GM21619 (cell line): ENCODE results near the gene SPATS1.
"Not testable (repeated sequence)": the region's sequence is repeated elsewhere in the genome, so short reads cannot be mapped to it uniquely, and the experiment has no call there.

ENCODE experiments used
- ATAC-seq: cut with Tn5 transposase; IDR thresholded peaks from one replicate; pipeline ENCODE4 v1.9.1; 2021; ENCODE audit not compliant: unreplicated experiment

SPATS1 gene

DNA sequence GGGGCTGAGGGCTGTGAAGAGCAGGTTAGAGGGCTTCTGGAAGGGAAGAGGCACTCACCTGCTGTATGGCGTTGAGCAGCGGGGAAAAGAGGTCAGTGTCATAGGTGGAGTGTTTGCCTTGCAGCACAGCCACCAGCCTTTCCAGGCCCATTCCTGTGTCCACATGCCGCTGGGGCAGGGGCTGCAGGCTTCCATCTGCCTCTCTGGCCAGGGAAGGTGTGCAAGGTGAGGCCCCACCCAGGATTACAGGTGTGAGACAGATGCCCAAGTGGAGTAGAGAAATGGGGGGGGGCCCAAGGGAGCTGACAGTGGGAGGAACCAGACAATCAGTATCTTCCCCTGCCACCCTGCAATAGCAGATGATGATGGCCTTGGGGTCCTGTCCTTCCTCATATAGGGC, 32.2 kb upstream of the SPATS1 start:
- no peak for ATAC-seq

GRCh38 chr6:44311304-44311703, 31.1 kb upstream of the SPATS1 start:
- ATAC-seq = no peak

DNA sequence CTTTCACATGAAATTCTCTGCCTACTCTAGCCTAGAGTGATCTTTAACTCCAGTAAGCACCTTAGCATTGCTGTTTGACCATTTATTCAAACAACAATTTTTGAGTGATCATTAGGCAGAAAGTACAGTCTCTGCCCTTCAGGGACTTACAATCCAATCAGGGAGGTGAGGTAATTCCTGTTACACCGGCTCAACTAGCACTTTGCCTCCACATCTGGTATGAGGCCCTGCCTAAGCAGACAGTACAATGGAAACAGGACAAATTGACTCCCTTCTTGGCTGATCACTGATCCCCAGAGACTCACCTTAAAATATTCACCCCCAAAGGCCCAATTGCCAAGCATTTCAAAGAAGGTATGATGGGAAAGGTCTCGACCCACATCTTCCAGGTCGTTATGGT, 30.7 kb upstream of the SPATS1 start:
- ATAC-seq = no peak

DNA sequence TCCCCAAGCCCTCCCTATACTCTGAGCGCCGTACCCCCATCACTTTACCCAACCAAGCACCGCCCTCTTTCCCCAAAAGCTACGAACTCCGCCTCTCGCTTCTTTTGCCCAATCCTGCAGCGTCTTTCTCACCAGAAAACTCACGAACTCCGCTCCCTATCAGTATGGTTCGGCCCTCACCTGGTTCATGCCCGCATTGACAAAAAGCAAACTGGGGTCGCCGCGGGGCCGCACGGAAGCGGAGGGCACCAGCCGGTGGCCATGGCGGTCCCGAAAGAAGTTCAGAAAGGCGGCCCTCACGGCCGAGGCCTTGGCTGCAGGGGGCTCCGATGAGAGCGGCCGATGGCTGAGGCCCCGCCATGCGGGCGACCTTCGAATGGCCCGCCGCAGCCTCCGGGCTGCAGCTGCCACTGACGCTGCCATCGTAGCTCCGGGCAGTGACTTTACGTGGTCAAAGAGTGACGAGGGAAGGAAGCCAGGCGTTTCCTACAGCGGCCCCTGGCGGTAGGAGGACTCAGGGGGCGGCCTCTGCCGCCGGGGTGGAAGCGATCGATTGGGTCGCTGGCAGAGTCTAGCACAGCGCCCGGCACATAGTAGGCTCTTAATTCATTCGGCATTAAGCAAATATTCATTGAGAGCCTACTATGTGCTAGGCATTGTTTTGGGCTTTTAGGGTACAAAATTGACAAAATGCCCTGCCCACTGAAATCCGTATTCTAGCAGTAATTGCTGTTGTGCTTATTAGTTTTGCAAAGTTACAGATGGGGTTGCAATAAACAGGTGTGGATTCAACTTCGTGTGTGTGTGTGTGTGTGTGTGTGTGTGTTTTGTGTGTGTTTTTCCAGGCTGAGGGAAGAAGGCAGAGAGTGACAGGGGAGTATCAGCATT, 29.3 kb upstream of the SPATS1 start, which contains the start of gene AARS2:
TSS of gene AARS2 (minus strand) at position 447 of the 888 bp plus-strand sequence. CDS start at position 423, 24 bp downstream.
- ATAC-seq = peak; percentile 95

GRCh38 chr6:44314657-44315056, 27.8 kb upstream of the SPATS1 start:
- ATAC-seq = not testable (repeated sequence)

DNA sequence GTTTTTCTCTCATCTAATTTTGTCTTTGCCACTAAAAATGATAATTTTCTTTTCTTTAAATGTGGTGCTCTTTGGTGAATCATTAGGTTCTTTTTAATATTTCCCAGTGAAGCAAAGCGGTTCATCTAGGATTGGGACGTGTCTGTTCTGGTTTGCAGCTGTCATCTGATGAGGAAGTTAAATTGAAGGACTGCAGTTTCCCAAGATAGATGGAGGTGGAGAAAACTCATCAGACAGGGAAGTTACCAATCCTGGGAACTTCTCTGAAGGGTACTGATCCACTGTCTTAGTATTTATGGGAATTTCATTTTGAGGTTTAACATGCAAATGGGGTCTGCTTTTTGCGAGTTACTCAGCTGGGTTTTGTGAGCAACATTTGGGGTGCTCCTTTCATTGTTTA, 26.9 kb upstream of the SPATS1 start:
- ATAC-seq = no peak

GRCh38 chr6:44315951-44316350, 26.5 kb upstream of the SPATS1 start:
- no peak for ATAC-seq

GRCh38 chr6:44316481-44316880, 26.0 kb upstream of the SPATS1 start:
- ATAC-seq = no peak

- not testable (repeated sequence) for ATAC-seq
Measured at GRCh38 chr6:44317136-44317631, 25.3 kb upstream of the SPATS1 start.

GRCh38 chr6:44321210-44321609, 21.2 kb upstream of the SPATS1 start:
- no peak for ATAC-seq

GRCh38 chr6:44327096-44327495, 15.4 kb upstream of the SPATS1 start:
- ATAC-seq = no peak

DNA sequence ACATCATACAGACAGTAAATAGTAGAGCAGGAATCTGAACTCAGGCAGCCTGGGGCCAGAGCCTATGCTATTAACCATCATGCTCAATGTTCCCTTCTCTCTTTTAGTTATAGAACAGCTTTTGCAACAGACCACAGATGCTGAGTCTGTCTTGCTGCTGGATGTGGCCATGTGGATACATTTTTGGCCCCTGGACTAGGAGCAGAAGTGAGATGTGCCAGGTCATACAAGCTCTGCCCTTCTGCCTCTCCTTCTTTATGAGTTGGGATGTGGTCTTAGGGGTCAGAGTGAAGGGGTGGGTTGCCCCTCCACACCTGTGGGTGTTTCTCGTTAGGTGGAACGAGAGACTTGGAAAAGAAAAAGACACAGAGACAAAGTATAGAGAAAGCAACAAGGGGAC, 14.7 kb upstream of the SPATS1 start:
- no peak for ATAC-seq

- not testable (repeated sequence) for ATAC-seq
Measured at GRCh38 chr6:44328203-44328602, 14.2 kb upstream of the SPATS1 start.

DNA sequence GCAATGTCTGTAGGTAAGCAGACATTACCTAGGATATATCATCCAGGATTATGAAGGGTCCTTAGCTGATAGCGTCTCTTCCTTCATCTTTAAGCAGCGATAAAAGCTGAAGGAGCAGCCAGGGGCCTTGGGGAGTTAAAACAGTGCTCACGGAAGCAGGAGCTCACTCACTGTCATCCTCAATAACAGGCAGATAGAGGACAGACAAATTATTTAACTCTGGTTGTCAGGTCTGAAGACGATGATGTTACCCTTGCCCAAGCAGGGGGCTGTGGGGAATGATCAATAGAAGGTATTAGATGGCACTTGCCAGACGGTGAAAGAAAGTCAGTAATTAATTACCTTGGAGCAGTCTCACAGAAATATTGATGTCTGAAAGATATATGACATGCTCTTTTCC, 12.6 kb upstream of the SPATS1 start:
- no peak for ATAC-seq

- ATAC-seq = no peak
Measured at GRCh38 chr6:44332585-44332984, 9.9 kb upstream of the SPATS1 start.

DNA sequence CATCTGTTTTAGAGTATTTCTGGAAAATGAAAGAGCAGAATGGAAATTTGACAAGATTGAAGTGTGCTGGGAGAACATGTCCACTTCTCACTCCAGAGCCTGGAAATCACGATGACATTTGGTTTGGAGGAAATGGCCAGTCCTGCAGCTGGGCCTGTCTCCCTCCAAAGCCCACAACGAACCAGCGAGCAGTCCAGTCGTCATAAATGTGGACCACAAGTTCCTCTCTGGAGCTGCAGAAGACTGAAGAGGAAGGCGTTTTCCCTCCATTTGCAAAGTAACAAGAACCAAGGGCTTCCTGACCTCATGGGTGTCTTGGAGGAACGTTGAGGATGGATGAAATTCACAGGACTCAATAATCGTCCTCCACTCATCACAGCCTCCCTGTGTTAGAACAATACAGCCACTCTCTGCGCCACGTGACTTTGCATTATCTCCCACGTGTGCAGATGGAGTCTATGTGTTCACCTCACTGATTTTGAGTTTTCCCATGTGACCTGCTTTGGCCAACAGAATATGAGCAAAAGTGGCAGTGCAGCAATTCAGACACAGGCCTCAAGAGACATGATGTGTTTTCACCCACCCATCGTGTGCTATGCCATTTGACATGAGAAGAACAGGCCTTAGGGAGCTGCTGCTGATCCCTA, 9.1 kb upstream of the SPATS1 start:
- no peak for ATAC-seq

- ATAC-seq = no peak
Measured at GRCh38 chr6:44333942-44334341, 8.5 kb upstream of the SPATS1 start.

DNA sequence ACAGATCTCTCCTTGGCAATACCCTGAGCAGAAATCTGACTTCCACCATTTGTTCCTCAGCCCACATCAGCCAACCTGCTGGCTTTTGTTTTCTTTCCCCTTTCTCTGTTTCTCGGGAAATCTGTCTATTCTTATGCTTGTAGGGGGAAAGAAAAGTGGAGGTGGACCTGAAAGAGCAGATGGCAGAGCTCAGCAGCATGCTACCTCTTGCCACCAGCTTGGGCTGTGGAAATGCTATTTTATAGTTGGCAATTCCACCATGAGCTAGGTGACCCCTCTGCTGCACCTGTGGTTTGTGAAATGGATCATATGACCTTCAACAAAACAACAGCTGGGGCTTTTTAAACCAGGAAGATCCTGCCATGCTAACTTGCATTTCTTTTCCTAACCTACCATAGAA, 6.8 kb upstream of the SPATS1 start:
- no peak for ATAC-seq

DNA sequence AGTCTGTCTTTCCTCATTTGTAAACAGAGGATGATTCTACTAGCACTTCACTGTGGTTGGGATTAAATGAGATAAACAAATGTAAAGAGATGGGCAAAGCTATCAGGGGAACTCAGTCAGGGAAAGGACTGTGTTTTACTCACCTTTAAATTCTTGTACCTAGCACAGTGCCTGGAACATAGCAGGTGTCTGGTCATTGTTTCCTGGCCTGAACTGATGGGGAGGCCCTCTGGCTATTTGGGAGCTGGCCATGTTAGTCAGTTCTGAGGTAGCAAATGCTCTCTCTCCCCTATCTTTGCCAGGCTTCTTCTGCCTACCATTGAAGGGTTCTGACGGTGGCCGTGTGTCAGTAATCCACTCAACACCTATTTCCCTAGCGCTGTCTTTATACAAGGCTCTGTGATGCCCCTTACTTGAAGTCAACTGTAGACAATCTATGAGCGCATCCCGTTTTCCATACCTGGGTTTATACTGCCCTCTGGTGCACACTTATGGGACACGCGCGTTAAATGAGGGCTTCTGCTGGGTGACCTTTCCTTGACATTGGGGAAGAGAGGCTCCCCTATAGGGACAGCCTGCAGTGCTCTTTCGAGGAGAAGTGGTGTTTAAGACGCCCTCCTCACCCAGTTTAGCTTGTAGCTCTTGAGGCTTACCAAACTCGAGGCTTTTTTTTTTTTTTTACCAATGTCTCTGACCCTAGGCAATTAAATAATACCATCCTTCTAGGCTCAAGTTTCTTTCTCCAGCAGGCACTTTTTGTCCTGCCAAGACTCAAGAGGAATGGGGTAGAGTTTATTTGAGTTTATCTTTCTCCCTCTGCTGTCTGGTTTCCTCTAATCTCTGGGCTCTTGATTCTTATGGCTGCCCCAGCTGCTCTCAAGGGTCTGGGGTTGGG, 4.0 kb upstream of the SPATS1 start:
- ATAC-seq = peak; percentile 75

DNA sequence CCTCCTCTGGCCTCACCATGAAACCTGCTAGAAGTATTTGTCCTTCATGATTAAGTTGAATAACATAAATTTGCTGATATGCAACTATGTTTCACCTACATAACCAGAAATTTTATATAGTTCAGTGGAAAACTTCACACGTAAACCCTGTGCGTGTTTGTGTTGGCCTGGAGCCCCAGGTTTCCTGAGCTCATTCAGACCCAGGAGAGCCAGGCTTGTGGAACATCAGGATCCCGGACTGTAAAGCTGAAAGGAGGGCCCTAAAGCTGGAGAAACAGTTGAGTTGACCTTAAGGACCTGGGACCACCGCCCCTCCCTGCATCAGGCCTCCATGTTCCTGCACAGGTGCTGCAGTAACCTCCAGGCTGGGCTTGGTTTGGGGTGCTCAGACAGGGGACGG, 3.1 kb upstream of the SPATS1 start:
- no peak for ATAC-seq
